ENCODE measurements around the gene MBNL1. TPM values are rescaled to one million over a fixed set of nuclear protein-coding genes. Genes with fewer than 3 reads are reported as not detected.

Gene MBNL1
- total RNA-seq, 4 donors from 2014 or later, result 261 to 429 (median 389) TPM

GRCh38 chr3:152270937-152271336 is 2.2 kb downstream of the MBNL1 start:
- Histone ChIP-seq H3K36me3 (no peaks in the 10 kb centered on the region), H3K4me1 (peaks cover 0 to 46% (median 16%) of the 10 kb centered on the region in 4 donors), H3K27me3 (no peaks in the 10 kb centered on the region), H3K4me3 (peak overlapping the region; percentile 83 to 99 (median 90)), H3K27ac (peak overlapping the region; percentile 98 to 100 (median 99)), H3K9me3 (no peaks in the 10 kb centered on the region)
- TF ChIP-seq CTCF (IDR thresholded peaks at IDR 0.05) (no peak), POLR2A (IDR thresholded peaks at IDR 0.05) (no peak)
- DNase-seq, result no peak

GRCh38 chr3:152271501-152272236 is 2.9 kb downstream of the MBNL1 start:
- Histone ChIP-seq H3K27me3 (no peaks in the 10 kb centered on the region), H3K36me3 (no peaks in the 10 kb centered on the region), H3K4me3 (peak overlapping the region; percentile 83 to 99 (median 90)), H3K27ac (peak overlapping the region in 3 of 4 donors; percentile 99 to 100 (median 99)), H3K4me1 (peaks cover 0 to 44% (median 16%) of the 10 kb centered on the region in 4 donors), H3K9me3 (no peaks in the 10 kb centered on the region)
- TF ChIP-seq POLR2A (IDR thresholded peaks at IDR 0.05) (no peak), CTCF (IDR thresholded peaks at IDR 0.05) (no peak)
- no peak for DNase-seq

DNA sequence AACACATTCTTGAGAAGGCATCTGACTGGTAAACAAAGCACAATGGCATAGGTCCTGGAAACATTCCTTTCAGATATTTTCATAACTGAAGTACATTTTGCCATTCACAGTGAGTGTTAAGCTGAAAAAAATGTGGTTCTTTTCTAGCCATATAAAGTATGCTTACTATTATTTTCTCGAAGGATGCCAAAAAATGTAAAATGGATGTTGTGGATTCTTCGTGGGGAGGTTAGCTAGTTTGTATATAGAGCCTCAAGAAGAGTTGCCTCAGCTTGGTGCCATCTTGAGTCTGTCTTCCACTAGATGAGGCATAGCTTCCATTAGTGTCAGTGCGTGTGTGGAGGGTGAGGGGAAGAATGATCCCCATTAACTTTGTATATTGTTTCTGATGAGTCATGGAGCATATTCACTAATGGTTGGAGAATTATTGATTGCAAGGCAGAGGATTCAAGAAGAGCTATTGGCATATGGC is 4.1 kb downstream of the MBNL1 start:
- peaks cover 0 to 44% (median 13%) of the 10 kb centered on the region in 4 donors for H3K4me1 ChIP-seq
- no peaks in the 10 kb centered on the region for H3K27me3 ChIP-seq
- peak overlapping the region; percentile 14 to 99 (median 40) for H3K27ac ChIP-seq
- DNase-seq, result no peak
- TF ChIP-seq POLR2A (IDR thresholded peaks at IDR 0.05), result no peak
- TF ChIP-seq CTCF (IDR thresholded peaks at IDR 0.05), result no peak
- H3K36me3 ChIP-seq, result no peaks in the 10 kb centered on the region
- no peaks in the 10 kb centered on the region for H3K9me3 ChIP-seq
- H3K4me3 ChIP-seq, result peak overlapping the region in 2 of 4 donors; percentile 31 to 88

- TF ChIP-seq CTCF (IDR thresholded peaks at IDR 0.05), result no peak
- TF ChIP-seq POLR2A (IDR thresholded peaks at IDR 0.05), result no peak
- Histone ChIP-seq H3K4me1 (peaks cover 0 to 77% (median 22%) of the 10 kb centered on the region in 4 donors), H3K9me3 (no peaks in the 10 kb centered on the region), H3K4me3 (no peak overlapping the region), H3K36me3 (no peaks in the 10 kb centered on the region), H3K27me3 (no peaks in the 10 kb centered on the region), H3K27ac (peak overlapping the region in 2 of 4 donors; percentile 11 to 20)
- DNase-seq, result no peak
Observed at GRCh38 chr3:152276681-152277080, 8.0 kb downstream of the MBNL1 start.

DNA sequence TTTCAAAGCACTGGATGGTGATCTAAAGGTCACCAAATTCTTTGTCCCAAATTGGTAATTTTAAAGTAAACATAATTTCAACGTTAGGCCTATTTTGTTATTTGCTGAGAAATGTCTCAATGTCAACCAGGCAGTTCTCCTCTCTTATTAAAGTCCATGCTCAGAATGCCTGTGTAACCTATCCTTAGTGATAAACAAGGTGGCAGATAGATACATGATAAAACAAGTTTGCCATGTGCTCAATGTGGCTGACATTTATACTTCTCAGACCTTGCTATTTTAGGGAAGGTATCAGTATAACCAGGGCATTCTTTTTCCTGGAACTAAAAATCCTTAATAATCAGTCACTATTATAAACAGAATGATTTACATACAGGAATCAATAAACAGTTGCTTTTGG is 8.5 kb downstream of the MBNL1 start:
- TF ChIP-seq POLR2A (IDR thresholded peaks at IDR 0.05) (no peak), CTCF (IDR thresholded peaks at IDR 0.05) (no peak)
- Histone ChIP-seq H3K9me3 (no peaks in the 10 kb centered on the region), H3K27me3 (no peaks in the 10 kb centered on the region), H3K27ac (peak overlapping the region in 1 of 4 donors; percentile 11), H3K36me3 (no peaks in the 10 kb centered on the region), H3K4me1 (peaks cover 0 to 82% (median 24%) of the 10 kb centered on the region in 4 donors), H3K4me3 (no peak overlapping the region)
- DNase-seq, result no peak
